Right lobe of liver (tissue), 6 donors: ENCODE measurements around the gene CD46. TPM values are rescaled to one million over a fixed set of nuclear protein-coding genes. Genes with fewer than 3 reads are reported as not detected.

ENCODE experiments used
- ATAC-seq, 4 donors: fragments of 200-7000 bp; cut with Tn5 transposase; one replicate each; pipeline ENCODE4 v1.9.1; 2020; ENCODE audit warnings: mild to moderate bottlenecking in 4 of 4, moderate library complexity in 4 of 4
- DNase-seq, 3 donors: peaks; one replicate each; pipeline ENCODE4 v3.0.0-alpha.2; 2020
- H3K27ac ChIP-seq, 3 donors: fragments of 200-600 bp; one replicate each; pipeline ENCODE4 v1.8.0; 2022
- H3K27me3 ChIP-seq, 2 donors: fragments of 200-600 bp; one replicate each; pipeline ENCODE4 v1.8.0; 2022
- H3K36me3 ChIP-seq, 4 donors: fragments of 200-600 bp; sonication (generic) in 1 of 4; one replicate each; pipeline versions ENCODE4 v1.5.1 to v1.8.0; 2017 to 2022; ENCODE audit warnings: control low read depth in 1 of 4
- H3K4me1 ChIP-seq, 4 donors: fragments of 200-600 bp; sonication (generic) in 1 of 4; one replicate each; pipeline versions ENCODE4 v1.5.1 to v1.8.0; 2017 to 2022; ENCODE audit warnings: control low read depth in 1 of 4
- H3K4me3 ChIP-seq, 3 donors: fragments of 200-600 bp; one replicate each; pipeline ENCODE4 v1.8.0; 2022
- H3K9me3 ChIP-seq, 4 donors: fragments of 200-600 bp; sonication (generic) in 1 of 4; one replicate each; pipeline versions ENCODE4 v1.5.1 to v1.8.0; 2017 to 2022; ENCODE audit warnings: control low read depth in 1 of 4
- POLR2A ChIP-seq: fragments of 450-650 bp; IDR thresholded peaks from one replicate; pipeline ENCODE4 v1.6.1; 2017; ENCODE audit warnings: antibody characterized with exemption, mild to moderate bottlenecking
- WGBS: methylation state at CpG from one replicate; pipeline ENCODE4 v1.1.6; 2018; ENCODE audit warnings: low coverage, low lambda C conversion rate; ENCODE audit not compliant: insufficient coverage; ENCODE audit errors: missing lambda C conversion rate; 5-methylcytosine and 5-hydroxymethylcytosine counted together
- intact Hi-C, 2 donors: fragments of 100-400 bp; cut with DNase I; formaldehyde crosslinking; loops; one replicate each; pipeline versions ENCODE4 v1.11.2 to v1.14.1; 2022
- total RNA-seq, 6 experiments: library from RNA; depleted of rRNA in 2 of 6; stranded (reverse); fragments of >200 nt in 2 of 6; fragmentation: NEBNext Ultra II Directional in 3 of 6; extraction: Animal tissue kit (Norgen Biotek cat#: 25700) in 3 of 6; gene quantifications; one replicate each; pipeline versions ENCODE4 v1.1.0 to v1.2.4, GENCODE V29; 2016 to 2023
- TF ChIP-seq, protein P1 (sequence below), 4 donors: fragments of 200-600 bp in 3 of 4; fragments of 450-650 bp in 1 of 4; IDR thresholded peaks; one replicate each; pipeline versions ENCODE4 v1.5.1 to v1.8.0; 2016 to 2022; ENCODE audit warnings: antibody characterized with exemption in 4 of 4, mild to moderate bottlenecking in 2 of 4
- donor health status: DM: no; HTN: yes; CAD: no.
- donor health status: DM: no; HTN: no; CAD: no.
- donor health status: DM: no; HTN: no; CAD: no.
- donor health status: DM: no; HTN: yes; CAD: no.
- donor health status: DM: no; HTN: yes; CAD: no.

The CD46 gene
- total RNA-seq, 6 experiments from 2014 or later, result 99.3 to 133 (median 114) TPM

GRCh38 chr1:207806531-207807325, 54.9 kb downstream of the CD46 start:
- H3K27me3 ChIP-seq, result no peaks in the 10 kb centered on the region
- TF ChIP-seq, protein P1, sequence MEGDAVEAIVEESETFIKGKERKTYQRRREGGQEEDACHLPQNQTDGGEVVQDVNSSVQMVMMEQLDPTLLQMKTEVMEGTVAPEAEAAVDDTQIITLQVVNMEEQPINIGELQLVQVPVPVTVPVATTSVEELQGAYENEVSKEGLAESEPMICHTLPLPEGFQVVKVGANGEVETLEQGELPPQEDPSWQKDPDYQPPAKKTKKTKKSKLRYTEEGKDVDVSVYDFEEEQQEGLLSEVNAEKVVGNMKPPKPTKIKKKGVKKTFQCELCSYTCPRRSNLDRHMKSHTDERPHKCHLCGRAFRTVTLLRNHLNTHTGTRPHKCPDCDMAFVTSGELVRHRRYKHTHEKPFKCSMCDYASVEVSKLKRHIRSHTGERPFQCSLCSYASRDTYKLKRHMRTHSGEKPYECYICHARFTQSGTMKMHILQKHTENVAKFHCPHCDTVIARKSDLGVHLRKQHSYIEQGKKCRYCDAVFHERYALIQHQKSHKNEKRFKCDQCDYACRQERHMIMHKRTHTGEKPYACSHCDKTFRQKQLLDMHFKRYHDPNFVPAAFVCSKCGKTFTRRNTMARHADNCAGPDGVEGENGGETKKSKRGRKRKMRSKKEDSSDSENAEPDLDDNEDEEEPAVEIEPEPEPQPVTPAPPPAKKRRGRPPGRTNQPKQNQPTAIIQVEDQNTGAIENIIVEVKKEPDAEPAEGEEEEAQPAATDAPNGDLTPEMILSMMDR (IDR thresholded peaks at IDR 0.05), result no peak
- no peak for TF ChIP-seq POLR2A
- intact Hi-C loops, result no loop called here
- no peak for DNase-seq
- H3K36me3 ChIP-seq, result peaks cover 0 to 94% (median 45%) of the 10 kb centered on the region in 4 donors
- WGBS, result 86% methylated on average over 6 of the region's 11 CpGs
- no peak for ATAC-seq
- peak overlapping the region; percentile 3 to 91 (median 52) for H3K27ac ChIP-seq
- H3K4me3 ChIP-seq, result no peak overlapping the region
- H3K9me3 ChIP-seq, result no peaks in the 10 kb centered on the region
- peaks cover 0 to 63% (median 22%) of the 10 kb centered on the region in 4 donors for H3K4me1 ChIP-seq

GRCh38 chr1:207807326-207807689, 55.5 kb downstream of the CD46 start:
- no peak for TF ChIP-seq POLR2A
- TF ChIP-seq, protein P1 (IDR thresholded peaks at IDR 0.05), result no peak
- Histone ChIP-seq H3K4me1 (peaks cover 0 to 67% (median 24%) of the 10 kb centered on the region in 4 donors), H3K4me3 (no peak overlapping the region), H3K27ac (peak overlapping the region in 2 of 3 donors; percentile 3 to 91), H3K27me3 (no peaks in the 10 kb centered on the region), H3K36me3 (peaks cover 0 to 88% (median 42%) of the 10 kb centered on the region in 4 donors), H3K9me3 (no peaks in the 10 kb centered on the region)
- no peak for DNase-seq
- intact Hi-C loops, result no loop called here
- no peak for ATAC-seq
- no CpG with 5 or more reads among the region's 1 CpG for WGBS

- WGBS, result 39% methylated on average over 12 of the region's 13 CpGs
- TF ChIP-seq, protein P1 (IDR thresholded peaks at IDR 0.05), result no peak
- no peak for TF ChIP-seq POLR2A
- intact Hi-C loops, result no loop called here
- Histone ChIP-seq H3K27ac (peak overlapping the region; percentile 17 to 91 (median 51)), H3K36me3 (peaks cover 0 to 86% (median 39%) of the 10 kb centered on the region in 4 donors), H3K4me1 (peaks cover 0 to 72% (median 25%) of the 10 kb centered on the region in 4 donors), H3K27me3 (no peaks in the 10 kb centered on the region), H3K9me3 (no peaks in the 10 kb centered on the region), H3K4me3 (no peak overlapping the region)
- DNase-seq (peak in 2 of 3 donors; percentile 65 to 71), ATAC-seq (peak; percentile 11 to 41 (median 27))
Measured at GRCh38 chr1:207807690-207808321, 56.0 kb downstream of the CD46 start.

DNA sequence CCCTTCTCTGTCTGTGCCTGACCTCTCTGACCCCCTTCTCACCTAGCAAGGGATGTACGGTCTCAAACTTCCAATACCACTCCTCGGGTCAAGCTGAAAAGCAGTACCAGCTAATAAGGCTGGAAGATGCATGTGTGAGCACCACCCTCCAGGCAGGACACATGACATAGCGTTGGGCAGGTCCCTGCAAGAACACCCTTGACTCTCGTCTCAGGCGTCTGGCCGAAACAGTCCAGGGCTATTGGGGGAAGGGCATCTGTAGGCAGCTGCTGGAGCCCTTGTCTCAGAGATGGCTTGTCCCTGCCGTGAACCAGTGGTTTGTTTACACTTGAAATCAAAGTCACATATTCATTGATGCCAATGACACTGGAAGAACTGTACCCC, 56.5 kb downstream of the CD46 start:
- WGBS, result 45% methylated on average over 6 of the region's 7 CpGs
- peak in 1 of 4 donors; percentile 1 for ATAC-seq
- H3K27ac ChIP-seq, result peak overlapping the region; percentile 17 to 91 (median 51)
- DNase-seq, result no peak
- H3K36me3 ChIP-seq, result peaks cover 0 to 86% (median 37%) of the 10 kb centered on the region in 4 donors
- peaks cover 0 to 77% (median 28%) of the 10 kb centered on the region in 4 donors for H3K4me1 ChIP-seq
- intact Hi-C loops, result no loop called here
- no peak overlapping the region for H3K4me3 ChIP-seq
- H3K9me3 ChIP-seq, result no peaks in the 10 kb centered on the region
- no peaks in the 10 kb centered on the region for H3K27me3 ChIP-seq
- TF ChIP-seq, protein P1 (IDR thresholded peaks at IDR 0.05), result no peak
- no peak for TF ChIP-seq POLR2A
